NCI-H524 (cell line): ENCODE measurements around the gene WDR37.
"Not testable (repeated sequence)": the region's sequence is repeated elsewhere in the genome, so short reads cannot be mapped to it uniquely, and the experiment has no call there.

Experiments used
- DNase-seq, 2 experiments: peaks; one replicate each; lab custom pipeline; 2025; lab: John Stamatoyannopoulos, UW

Gene WDR37

GRCh38 chr10:1153251-1153763 is 97.1 kb downstream of the WDR37 start:
- DNase-seq: no peak

- DNase-seq: no peak
Measured at GRCh38 chr10:1153805-1154351, 97.7 kb downstream of the WDR37 start.

- no peak for DNase-seq
Measured at GRCh38 chr10:1154531-1155295, 98.5 kb downstream of the WDR37 start.

- DNase-seq: no peak
Measured at GRCh38 chr10:1155791-1156615, 99.8 kb downstream of the WDR37 start.

GRCh38 chr10:1156616-1156886 is 100.4 kb downstream of the WDR37 start:
- DNase-seq: no peak

GRCh38 chr10:1156921-1157614 is 100.9 kb downstream of the WDR37 start:
- no peak for DNase-seq

GRCh38 chr10:1157615-1157933 is 101.4 kb downstream of the WDR37 start:
- no peak for DNase-seq

GRCh38 chr10:1158066-1158465 is 101.9 kb downstream of the WDR37 start:
- no peak for DNase-seq

GRCh38 chr10:1158536-1158935 is 102.4 kb downstream of the WDR37 start:
- DNase-seq: not testable (repeated sequence)

GRCh38 chr10:1159131-1160061 is 103.2 kb downstream of the WDR37 start:
- no peak for DNase-seq

- DNase-seq: no peak
Measured at GRCh38 chr10:1160561-1161314, 104.6 kb downstream of the WDR37 start.

GRCh38 chr10:1161315-1161673 is 105.1 kb downstream of the WDR37 start:
- not testable (repeated sequence) for DNase-seq

GRCh38 chr10:1162481-1163203 is 106.5 kb downstream of the WDR37 start:
- DNase-seq: no peak

GRCh38 chr10:1163204-1163660 is 107.0 kb downstream of the WDR37 start:
- DNase-seq: no peak

GRCh38 chr10:1163831-1164230 is 107.6 kb downstream of the WDR37 start:
- no peak for DNase-seq

- no peak for DNase-seq
Measured at GRCh38 chr10:1166101-1166827, 110.1 kb downstream of the WDR37 start.

- DNase-seq: no peak
Measured at GRCh38 chr10:1166828-1167275, 110.7 kb downstream of the WDR37 start.

- DNase-seq: no peak
Measured at GRCh38 chr10:1168763-1169162, 112.6 kb downstream of the WDR37 start.

GRCh38 chr10:1169186-1169885 is 113.2 kb downstream of the WDR37 start:
- no peak for DNase-seq
